Calu3 (cell line): ENCODE results near the gene GDI1. TPM values are rescaled to one million over a fixed set of nuclear protein-coding genes. Genes with fewer than 3 reads are reported as not detected.

Experiments used
- BruUV-seq: library from RNA; stranded (reverse); fragments of 400-500 nt; replicated peaks from 2 replicates; lab custom pipeline; 2021; lab: Mats Ljungman, UMichigan
- CTCF ChIA-PET: fragments of 300-600 bp; sonication (Branson Sonifier 250); formaldehyde crosslinking; loops from one replicate; lab custom pipeline; 2022; ENCODE audit warnings: antibody characterized with exemption; lab: Charles Lee
- DNase-seq: peaks from one replicate; pipeline ENCODE4 v3.0.0; 2022
- H3K27ac Mint-ChIP-seq: one replicate; pipeline ENCODE4 v1.8.0; 2022; ENCODE audit warnings: mixed read lengths; ENCODE audit not compliant: unreplicated experiment
- H3K27me3 Mint-ChIP-seq: one replicate; pipeline ENCODE4 v1.8.0; 2022; ENCODE audit warnings: mixed read lengths; ENCODE audit not compliant: unreplicated experiment
- H3K36me3 Mint-ChIP-seq: one replicate; pipeline ENCODE4 v1.8.0; 2022; ENCODE audit warnings: mild to moderate bottlenecking, moderate library complexity, mixed read lengths; ENCODE audit not compliant: insufficient read depth, unreplicated experiment
- H3K4me1 Mint-ChIP-seq: one replicate; pipeline ENCODE4 v1.8.0; 2022; ENCODE audit warnings: mild to moderate bottlenecking, low read depth, mixed read lengths; ENCODE audit not compliant: unreplicated experiment
- H3K4me3 Mint-ChIP-seq: one replicate; pipeline ENCODE4 v1.8.0; 2022; ENCODE audit warnings: mild to moderate bottlenecking, low read depth, moderate library complexity, mixed read lengths; ENCODE audit not compliant: unreplicated experiment
- H3K9me3 Mint-ChIP-seq: one replicate; pipeline ENCODE4 v1.8.0; 2022; ENCODE audit warnings: low read depth, mixed read lengths; ENCODE audit not compliant: unreplicated experiment
- CTCF ChIP-seq: fragments of 200-600 bp; IDR thresholded peaks from one replicate; pipeline ENCODE4 v1.8.0; 2022; ENCODE audit warnings: antibody characterized with exemption; ENCODE audit not compliant: unreplicated experiment
- intact Hi-C: fragments of 100-400 bp; cut with micrococcal nuclease; formaldehyde crosslinking; loops from one replicate; pipeline ENCODE4 v1.10.0; 2022; ENCODE audit not compliant: unreplicated experiment
- total RNA-seq: library from RNA; stranded (reverse); gene quantifications from 2 replicates; pipeline ENCODE4 v1.2.3, GENCODE V29; 2022

The GDI1 gene
- total RNA-seq, 1 experiment from 2014 or later, result 118 TPM

GRCh38 chrX:154472685-154473632 is 36.0 kb downstream of the GDI1 start:
- no TSS peak for BruUV-seq
- CTCF ChIA-PET, result no interaction called here
- H3K4me3 Mint-ChIP-seq, result no peak overlapping the region

GRCh38 chrX:154473683-154474082 is 36.7 kb downstream of the GDI1 start:
- no peak for TF ChIP-seq CTCF
- Mint-ChIP-seq H3K36me3 (peaks cover 49% of the 10 kb centered on the region), H3K27ac (no peak overlapping the region), H3K9me3 (no peaks in the 10 kb centered on the region), H3K4me1 (no peaks in the 10 kb centered on the region), H3K27me3 (no peaks in the 10 kb centered on the region), H3K4me3 (no peak overlapping the region)
- intact Hi-C loops, result no loop called here
- no TSS peak for BruUV-seq
- CTCF ChIA-PET, result no interaction called here
- no peak for DNase-seq

More at GRCh38 chrX:154472685-154473632, 36.0 kb downstream of the GDI1 start:
- Mint-ChIP-seq H3K36me3 (peaks cover 45% of the 10 kb centered on the region), H3K4me1 (no peaks in the 10 kb centered on the region), H3K27me3 (no peaks in the 10 kb centered on the region), H3K27ac (no peak overlapping the region), H3K9me3 (no peaks in the 10 kb centered on the region)
- DNase-seq, result no peak
- intact Hi-C loops, result no loop called here
- TF ChIP-seq CTCF, result no peak

- intact Hi-C loops, result no loop called here
- Mint-ChIP-seq H3K27ac (no peak overlapping the region), H3K36me3 (peaks cover 41% of the 10 kb centered on the region), H3K9me3 (no peaks in the 10 kb centered on the region), H3K27me3 (no peaks in the 10 kb centered on the region), H3K4me3 (no peak overlapping the region), H3K4me1 (no peaks in the 10 kb centered on the region)
- CTCF ChIA-PET, result no interaction called here
- BruUV-seq, result no TSS peak
- no peak for TF ChIP-seq CTCF
- no peak for DNase-seq
Observed at GRCh38 chrX:154476821-154477220, 39.9 kb downstream of the GDI1 start.

- no peak for TF ChIP-seq CTCF
- peak overlapping the region; percentile 74 for H3K4me3 Mint-ChIP-seq
- no peaks in the 10 kb centered on the region for H3K4me1 Mint-ChIP-seq
- BruUV-seq, result TSS peak; percentile 91
- H3K27me3 Mint-ChIP-seq, result no peaks in the 10 kb centered on the region
- no peaks in the 10 kb centered on the region for H3K9me3 Mint-ChIP-seq
- intact Hi-C loops, result no loop called here
- CTCF ChIA-PET, result interaction anchor here (0.5 to 0.7 kb wide), 2 partner anchors 17 to 155 kb away, joined by 3 to 4 read pairs; no protein-coding TSS in a partner anchor
- H3K36me3 Mint-ChIP-seq, result peaks cover 44% of the 10 kb centered on the region
- H3K27ac Mint-ChIP-seq, result no peak overlapping the region
- no peak for DNase-seq
Observed at GRCh38 chrX:154477891-154478477, 41.0 kb downstream of the GDI1 start.
